22Rv1 (cell line): Measurements from ENCODE around the gene LETM1.

ENCODE experiments used
- CTCF ChIP-seq: fragments of 450-650 bp; IDR thresholded peaks from 2 replicates; pipeline ENCODE4 v1.5.1; 2017; ENCODE audit warnings: mild to moderate bottlenecking
- ZFX ChIP-seq: fragments of 450-650 bp; IDR thresholded peaks from 2 replicates; pipeline ENCODE4 v1.6.1; 2017; ENCODE audit warnings: antibody characterized with exemption, borderline replicate concordance

GRCh38 chr4:1810765-1811164, 45.2 kb downstream of the LETM1 start:
- TF ChIP-seq CTCF (no peak), ZFX (no peak)
